H9 (cell line): ENCODE measurements around the gene GGT6. TPM values are rescaled to one million over a fixed set of nuclear protein-coding genes. Genes with fewer than 3 reads are reported as not detected.
"Not testable (repeated sequence)": the region's sequence is repeated elsewhere in the genome, so short reads cannot be mapped to it uniquely, and the experiment has no call there.

Experiments
- DNase-seq: peaks from one replicate; pipeline ENCODE4 v3.0.0-alpha.2; 2017
- H2AFZ ChIP-seq: one replicate; pipeline ENCODE4 v1.6.1; 2013; ENCODE audit warnings: mild to moderate bottlenecking, low read length, control low read depth, moderate library complexity
- H2AK5ac ChIP-seq: 2 replicates; pipeline ENCODE4 v1.6.1; 2013; ENCODE audit warnings: low read length, control low read depth, mixed read lengths; ENCODE audit not compliant: insufficient read length
- H2BK120ac ChIP-seq: one replicate; pipeline ENCODE4 v1.6.1; 2013; ENCODE audit warnings: low read depth, mild to moderate bottlenecking, low read length, control low read depth, inconsistent platforms; ENCODE audit not compliant: poor library complexity, severe bottlenecking
- H2BK12ac ChIP-seq: 2 replicates; pipeline ENCODE4 v1.6.1; 2013; ENCODE audit warnings: low read length, control low read depth, mixed read lengths, low read depth; ENCODE audit not compliant: insufficient read length
- H2BK15ac ChIP-seq: 2 replicates; pipeline ENCODE4 v1.6.1; 2013; ENCODE audit warnings: low read depth, low read length, control low read depth
- H2BK20ac ChIP-seq: one replicate; pipeline ENCODE4 v1.6.1; 2013; ENCODE audit warnings: low read depth, mild to moderate bottlenecking, low read length, control low read depth, inconsistent platforms; ENCODE audit not compliant: poor library complexity, severe bottlenecking
- H2BK5ac ChIP-seq: 2 replicates; pipeline ENCODE4 v1.6.1; 2013; ENCODE audit warnings: low read length, control low read depth, mixed read lengths; ENCODE audit not compliant: insufficient read length
- H3K14ac ChIP-seq: 2 replicates; pipeline ENCODE4 v1.6.1; 2013; ENCODE audit warnings: low read length, control low read depth; ENCODE audit not compliant: insufficient read depth
- H3K18ac ChIP-seq: 2 replicates; pipeline ENCODE4 v1.6.1; 2013; ENCODE audit warnings: low read depth, mild to moderate bottlenecking, mixed read lengths, low read length, control low read depth; ENCODE audit not compliant: insufficient read length
- H3K23ac ChIP-seq: 2 replicates; pipeline ENCODE4 v1.6.1; 2013; ENCODE audit warnings: low read length, control low read depth, mixed read lengths, low read depth; ENCODE audit not compliant: insufficient read length
- H3K23me2 ChIP-seq: 2 replicates; pipeline ENCODE4 v1.6.1; 2013; ENCODE audit warnings: low read depth, mild to moderate bottlenecking, mixed read lengths, low read length, control low read depth; ENCODE audit not compliant: insufficient read length, poor library complexity, severe bottlenecking
- H3K27ac ChIP-seq: 2 replicates; pipeline ENCODE4 v1.5.1; 2013; ENCODE audit warnings: low read length, control low read depth, mixed read lengths, low read depth; ENCODE audit not compliant: insufficient read length
- H3K27me3 ChIP-seq: 2 replicates; pipeline ENCODE4 v1.6.1; 2013; ENCODE audit warnings: low read length, control low read depth, inconsistent platforms; ENCODE audit not compliant: insufficient read depth
- H3K4ac ChIP-seq: 2 replicates; pipeline ENCODE4 v1.6.1; 2013; ENCODE audit warnings: low read depth, mild to moderate bottlenecking, control low read depth, inconsistent platforms, low read length, moderate library complexity
- H3K4me1 ChIP-seq: 2 replicates; pipeline ENCODE4 v1.6.1; 2013; ENCODE audit warnings: low read length, control low read depth, inconsistent platforms; ENCODE audit not compliant: insufficient read depth
- H3K4me2 ChIP-seq: 2 replicates; pipeline ENCODE4 v1.6.1; 2013; ENCODE audit warnings: low read length, control low read depth, mixed read lengths; ENCODE audit not compliant: insufficient read length, insufficient read depth
- H3K56ac ChIP-seq: 2 replicates; pipeline ENCODE4 v1.6.1; 2013; ENCODE audit warnings: low read depth, mild to moderate bottlenecking, mixed read lengths, low read length, control low read depth; ENCODE audit not compliant: insufficient read length
- H3K79me1 ChIP-seq: 2 replicates; pipeline ENCODE4 v1.6.1; 2013; ENCODE audit warnings: low read depth, mild to moderate bottlenecking, moderate library complexity, low read length, control low read depth, inconsistent platforms; ENCODE audit not compliant: insufficient read depth, poor library complexity, severe bottlenecking
- H3K79me2 ChIP-seq: 2 replicates; pipeline ENCODE4 v1.6.1; 2013; ENCODE audit warnings: low read length, control low read depth, inconsistent platforms; ENCODE audit not compliant: insufficient read depth
- H3K9ac ChIP-seq: 2 replicates; pipeline ENCODE4 v1.6.1; 2013; ENCODE audit warnings: low read length, control low read depth, mixed read lengths; ENCODE audit not compliant: insufficient read length; ENCODE audit errors: extremely low read depth
- H3K9me3 ChIP-seq: one replicate; pipeline ENCODE4 v1.6.1; 2013; ENCODE audit warnings: low read depth, low read length, inconsistent platforms; ENCODE audit not compliant: control insufficient read depth
- H3T11ph ChIP-seq: one replicate; pipeline ENCODE4 v1.6.1; 2013; ENCODE audit warnings: mild to moderate bottlenecking, low read length, control low read depth, inconsistent platforms
- H4K20me1 ChIP-seq: one replicate; pipeline ENCODE4 v1.6.1; 2013; ENCODE audit not compliant: control insufficient read depth, insufficient read length, insufficient read depth
- H4K5ac ChIP-seq: 2 replicates; pipeline ENCODE4 v1.6.1; 2013; ENCODE audit warnings: low read depth, mild to moderate bottlenecking, mixed read lengths, low read length, control low read depth; ENCODE audit not compliant: insufficient read length
- H4K8ac ChIP-seq: replicated peaks from 2 replicates; pipeline ENCODE4 v1.6.1; 2013; ENCODE audit warnings: low read length, control low read depth, mixed read lengths, low read depth; ENCODE audit not compliant: insufficient read length
- H4K91ac ChIP-seq: 2 replicates; pipeline ENCODE4 v1.6.1; 2013; ENCODE audit warnings: low read depth, mild to moderate bottlenecking, moderate library complexity, mixed read lengths, low read length, control low read depth; ENCODE audit not compliant: insufficient read length
- H3K27ac Mint-ChIP-seq, 3 experiments: 2 replicates in 2 of 3; 3 replicates in 1 of 3; pipeline ENCODE4 v1.8.0; 2020 to 2021; ENCODE audit warnings: mixed read lengths in 3 of 3, mild to moderate bottlenecking in 1 of 3, moderate library complexity in 1 of 3
- H3K27me3 Mint-ChIP-seq: 2 replicates; pipeline ENCODE4 v1.8.0; 2021; ENCODE audit warnings: low read depth, mild to moderate bottlenecking, moderate library complexity, mixed read lengths
- H3K36me3 Mint-ChIP-seq, 3 experiments: 2 replicates in 2 of 3; 3 replicates in 1 of 3; pipeline ENCODE4 v1.8.0; 2020 to 2021; ENCODE audit warnings: low read depth in 3 of 3, mixed read lengths in 3 of 3; ENCODE audit not compliant: insufficient read depth in 1 of 3
- H3K4me1 Mint-ChIP-seq, 2 experiments: 2 replicates each; pipeline ENCODE4 v1.8.0; 2020; ENCODE audit warnings: mixed read lengths in 2 of 2
- H3K4me3 Mint-ChIP-seq, 2 experiments: 2 replicates in 1 of 2; 3 replicates in 1 of 2; pipeline ENCODE4 v1.8.0; 2020 to 2021; ENCODE audit warnings: mild to moderate bottlenecking in 2 of 2, mixed read lengths in 2 of 2, moderate library complexity in 1 of 2
- H3K9me3 Mint-ChIP-seq, 2 experiments: 2 replicates in 1 of 2; 3 replicates in 1 of 2; pipeline ENCODE4 v1.8.0; 2020; ENCODE audit warnings: mild to moderate bottlenecking in 2 of 2, mixed read lengths in 2 of 2, moderate library complexity in 1 of 2
- CTCF ChIP-seq: fragments of 200-600 bp; sonication (generic); conservative IDR thresholded peaks from 3 replicates; pipeline ENCODE4 v1.8.0; 2021; ENCODE audit warnings: antibody characterized with exemption, mild to moderate bottlenecking
- WGBS: extraction: QIAGEN DNeasy Blood & Tissue Kit; methylation state at CpG from one replicate; pipeline ENCODE4 v1.1.7; 2013; ENCODE audit warnings: missing lambda C conversion rate, low lambda C conversion rate, mixed read lengths; ENCODE audit not compliant: insufficient read length; ENCODE audit errors: extremely low coverage; 5-methylcytosine and 5-hydroxymethylcytosine counted together
- total RNA-seq: library from RNA; stranded (reverse); gene quantifications from 2 replicates; pipeline ENCODE4 v1.2.1, GENCODE V29; 2021

GGT6 gene
- total RNA-seq, 1 experiment from 2014 or later, result 0.17 TPM

GRCh38 chr17:4590981-4591453 is 30.6 kb upstream of the GGT6 start:
- no peak overlapping the region for H3K27ac Mint-ChIP-seq
- H4K91ac ChIP-seq, result no peak overlapping the region
- peaks cover 4 to 18% of the 10 kb centered on the region in 2 experiments for H3K4me1 Mint-ChIP-seq

GRCh38 chr17:4590042-4590441 is 29.7 kb upstream of the GGT6 start:
- H3K4me1 ChIP-seq, H2AFZ ChIP-seq, H4K5ac ChIP-seq, H3K4me2 ChIP-seq, H3K27ac ChIP-seq, H3K23me2 ChIP-seq, H3K23ac ChIP-seq, H3K79me2 ChIP-seq, DNase-seq, H2BK120ac ChIP-seq, H3K27ac Mint-ChIP-seq, H3K9me3 ChIP-seq, H3K36me3 Mint-ChIP-seq, H4K20me1 ChIP-seq, H3K4me3 Mint-ChIP-seq, H2BK20ac ChIP-seq, H2BK12ac ChIP-seq, H3K4ac ChIP-seq, H3K18ac ChIP-seq, H3T11ph ChIP-seq, H4K91ac ChIP-seq, H4K8ac ChIP-seq, H3K27me3 ChIP-seq, H2BK15ac ChIP-seq, H3K9me3 Mint-ChIP-seq, H2BK5ac ChIP-seq, H3K9ac ChIP-seq, H3K56ac ChIP-seq, H3K14ac ChIP-seq, H2AK5ac ChIP-seq, H3K79me1 ChIP-seq: not testable (repeated sequence)
- WGBS, result no CpG with 5 or more reads among the region's 11 CpGs
- Mint-ChIP-seq H3K27me3 (peaks cover 44% of the 10 kb centered on the region), H3K4me1 (peaks cover 4 to 21% of the 10 kb centered on the region in 2 experiments)

More at GRCh38 chr17:4590981-4591453, 30.6 kb upstream of the GGT6 start:
- TF ChIP-seq CTCF, result no peak
- H3K9me3 ChIP-seq, result no peaks in the 10 kb centered on the region
- no peak overlapping the region for H3K4me2 ChIP-seq
- no peak overlapping the region for H3T11ph ChIP-seq
- H3K4ac ChIP-seq, result no peak overlapping the region
- no peak overlapping the region for H3K27ac ChIP-seq
- Mint-ChIP-seq H3K36me3 (no peaks in the 10 kb centered on the region; a peak in 1 of 7 replicates), H3K9me3 (no peaks in the 10 kb centered on the region), H3K4me3 (no peak overlapping the region), H3K27me3 (peaks cover 35% of the 10 kb centered on the region)
- H4K5ac ChIP-seq, result no peak overlapping the region
- no peak overlapping the region for H2BK20ac ChIP-seq
- H2BK12ac ChIP-seq, result no peak overlapping the region
- no peak overlapping the region for H3K18ac ChIP-seq
- H3K23me2 ChIP-seq, result no peaks in the 10 kb centered on the region
- no peak overlapping the region for H2AFZ ChIP-seq
- H2AK5ac ChIP-seq, result no peak overlapping the region
- H3K9ac ChIP-seq, result no peak overlapping the region
- H4K20me1 ChIP-seq, result peaks cover 2% of the 10 kb centered on the region
- no CpG with 5 or more reads among the region's 10 CpGs for WGBS
- H3K79me2 ChIP-seq, result no peaks in the 10 kb centered on the region
- no peak overlapping the region for H4K8ac ChIP-seq
- H3K4me1 ChIP-seq, result no peaks in the 10 kb centered on the region
- H2BK120ac ChIP-seq, result no peak overlapping the region
- no peaks in the 10 kb centered on the region; the same call in 1 of the 2 replicates for H3K27me3 ChIP-seq
- no peak overlapping the region for H3K56ac ChIP-seq
- no peak overlapping the region for H3K23ac ChIP-seq
- no peak for DNase-seq
- H2BK15ac ChIP-seq, result no peak overlapping the region
- no peak overlapping the region for H3K14ac ChIP-seq
- no peak overlapping the region for H2BK5ac ChIP-seq
- no peaks in the 10 kb centered on the region for H3K79me1 ChIP-seq
